ENCODE data around the gene KDM5A.

Gene KDM5A

GRCh38 chr12:272942-273341, 116.2 kb downstream of the KDM5A start:
- DNase-seq (ENCODE audit: low read depth) = no peak

DNA sequence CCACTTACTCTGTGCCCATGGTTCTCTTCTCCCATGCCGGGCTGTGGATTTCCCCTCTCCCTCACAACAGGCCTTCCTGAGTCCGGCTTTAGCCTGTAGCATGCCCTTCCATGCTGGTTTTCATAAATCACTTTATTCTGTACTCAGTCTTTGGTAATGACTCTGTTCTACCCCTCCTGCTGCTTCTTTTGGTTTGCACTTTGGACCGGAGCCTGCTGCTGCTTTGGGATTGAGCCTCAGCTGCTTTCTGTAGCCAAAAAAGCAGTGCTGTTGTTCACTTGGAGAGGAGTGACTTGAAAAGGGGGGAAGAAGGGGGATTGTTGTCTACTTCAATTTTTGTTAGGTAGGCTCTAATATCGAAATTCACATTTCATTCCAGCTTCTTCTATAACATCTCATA, 118.0 kb downstream of the KDM5A start:
- no peak for DNase-seq (ENCODE audit: low read depth)

- no peak for DNase-seq (ENCODE audit: low read depth)
Measured at GRCh38 chr12:269191-269590, 119.9 kb downstream of the KDM5A start.

DNA sequence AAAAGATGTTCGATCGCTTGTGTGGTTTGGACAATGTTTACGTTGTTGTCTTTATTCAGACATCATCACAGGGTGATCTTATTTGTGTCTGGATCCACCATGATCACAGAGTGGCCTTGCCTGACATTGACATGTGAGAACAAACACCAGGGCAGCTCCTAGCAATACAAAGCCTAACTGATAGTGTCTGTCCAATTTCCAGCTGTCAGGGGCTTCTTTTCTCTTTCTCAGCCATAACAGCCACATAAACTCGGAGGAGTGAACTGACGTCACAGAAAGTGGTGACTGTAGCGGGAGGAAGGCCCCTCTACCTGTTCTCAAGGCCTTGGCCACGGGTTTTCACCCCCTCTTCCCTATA, 120.7 kb downstream of the KDM5A start:
- no peak for DNase-seq (ENCODE audit: low read depth)

DNA sequence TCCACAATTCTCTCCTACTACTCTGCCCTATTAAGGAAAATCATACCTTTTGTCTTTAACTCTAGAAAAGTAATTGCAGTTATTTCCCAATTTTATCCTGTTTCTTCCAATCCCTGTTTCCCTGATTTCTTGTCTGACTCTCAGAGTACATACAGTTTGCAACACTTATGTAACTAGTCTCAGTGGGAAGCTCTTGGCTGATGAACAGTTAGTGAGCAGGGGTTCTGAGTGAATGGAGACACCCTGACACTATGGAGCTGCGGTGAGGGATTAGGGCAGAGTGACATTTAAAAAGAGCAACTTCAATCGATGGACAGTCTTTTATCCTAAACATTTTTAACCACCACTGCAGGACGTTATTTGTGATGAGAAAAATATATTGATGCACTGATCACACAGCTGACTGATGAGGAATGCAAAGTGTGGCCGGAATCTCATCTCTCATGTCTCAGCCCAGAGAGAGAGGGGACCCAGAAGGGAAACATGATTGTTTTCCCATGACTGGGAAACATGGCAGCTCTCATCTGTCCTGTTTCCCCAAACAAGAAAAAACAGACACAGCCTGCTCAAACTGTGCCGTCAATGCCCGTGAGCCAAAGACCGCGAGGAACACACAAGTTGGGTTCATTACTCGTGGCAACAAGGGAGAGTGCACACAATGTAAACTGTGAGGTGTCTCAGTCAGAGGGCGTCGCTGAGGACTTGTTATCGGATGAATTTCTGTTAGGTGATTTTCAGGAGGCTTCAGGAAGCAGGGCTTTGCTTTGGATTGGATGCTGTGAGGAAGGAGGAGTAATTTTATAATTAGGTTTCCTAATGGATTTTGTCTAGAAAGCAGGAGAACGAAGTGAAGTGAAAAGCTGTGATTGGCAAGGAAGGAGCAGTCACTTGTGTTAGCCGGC, 121.3 kb downstream of the KDM5A start:
- no peak for DNase-seq (ENCODE audit: low read depth)

GRCh38 chr12:265096-265495, 124.0 kb downstream of the KDM5A start:
- DNase-seq (ENCODE audit: low read depth) = no peak

DNA sequence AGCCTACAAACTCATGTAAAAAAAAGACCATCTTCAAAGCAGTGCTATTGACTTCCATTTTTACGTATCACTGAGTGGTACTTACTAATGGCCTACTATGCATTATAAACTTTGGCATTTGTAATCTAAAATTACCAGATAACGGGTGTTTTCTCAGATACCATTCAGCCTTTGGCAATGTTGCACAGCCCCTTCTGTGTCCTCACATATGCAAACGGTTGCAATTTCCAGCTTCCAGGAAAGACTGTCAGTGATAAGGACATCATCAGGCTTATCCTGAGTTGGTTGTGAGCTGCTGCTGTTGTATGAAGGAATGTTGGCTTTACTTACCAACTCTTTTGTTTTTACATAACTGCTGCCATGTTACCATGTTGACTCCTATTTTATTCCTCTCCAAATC, 124.9 kb downstream of the KDM5A start:
- no peak for DNase-seq (ENCODE audit: low read depth)

DNA sequence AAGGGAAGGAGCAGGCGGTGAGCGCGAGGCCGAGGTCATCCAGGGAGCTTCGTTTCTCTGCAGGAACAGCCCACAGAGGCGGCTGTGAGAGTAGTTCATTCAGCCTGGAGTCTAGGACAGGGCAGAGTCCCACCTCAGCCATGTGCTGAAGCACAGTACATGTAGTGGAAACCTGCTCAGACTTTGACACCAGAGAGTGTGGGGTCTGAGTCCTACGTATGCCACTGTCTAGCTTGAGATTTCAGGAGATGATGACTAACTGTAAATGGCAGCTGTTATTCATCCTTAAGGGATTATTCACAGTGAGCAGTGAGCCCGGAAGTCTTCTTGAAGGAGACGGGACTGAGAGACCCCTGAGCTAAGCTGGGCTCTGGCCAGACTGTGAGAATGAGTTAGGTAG, 125.5 kb downstream of the KDM5A start:
- no peak for DNase-seq (ENCODE audit: low read depth)

DNA sequence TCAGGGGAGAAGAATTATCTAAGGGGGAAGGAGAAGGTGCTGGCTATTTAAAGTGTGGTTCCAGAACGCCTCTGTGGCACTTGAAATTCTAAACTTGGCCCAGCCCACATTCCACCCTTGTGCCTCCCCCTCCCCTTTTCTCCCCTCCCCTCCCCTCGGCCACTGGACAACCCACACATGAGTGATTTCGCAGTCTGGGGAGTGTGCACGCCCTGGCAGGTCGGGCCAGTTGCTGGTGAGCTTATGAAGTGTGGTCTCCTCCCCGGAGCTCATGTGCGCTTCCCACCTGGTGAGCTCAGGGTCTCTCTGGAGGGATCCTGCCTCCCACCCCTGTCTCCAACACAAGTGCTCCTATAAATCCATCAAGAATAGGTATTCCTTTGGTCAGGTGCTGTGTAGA, 126.3 kb downstream of the KDM5A start, which contains the start of gene SLC6A13:
Gene SLC6A13 (minus strand): TSS at position 20 of the 400 bp plus-strand sequence. CDS start 2,784 bp downstream, outside the sequence.
- no peak for DNase-seq (ENCODE audit: low read depth)

DNA sequence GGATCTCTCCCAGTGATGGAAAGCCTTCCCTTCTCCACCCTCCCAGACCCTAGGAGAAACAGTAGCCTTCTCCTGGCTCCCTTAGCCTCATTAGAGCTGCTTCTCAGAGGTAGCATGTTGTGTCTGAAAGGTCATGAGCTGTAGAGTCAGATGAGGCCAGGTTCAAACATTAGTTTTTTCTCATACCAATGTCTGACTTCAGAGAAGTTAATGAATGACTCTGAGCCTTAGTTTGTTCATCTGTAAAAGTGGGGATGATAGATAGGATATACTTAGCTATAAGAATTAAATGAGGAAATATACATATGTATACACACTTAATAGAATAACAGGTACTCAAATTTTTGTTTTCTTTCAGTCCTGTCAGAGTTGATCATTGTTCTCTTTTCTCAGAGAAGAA, 127.0 kb downstream of the KDM5A start:
- no peak for DNase-seq (ENCODE audit: low read depth)

GRCh38 chr12:257521-258321, 131.4 kb downstream of the KDM5A start:
- no peak for DNase-seq (ENCODE audit: low read depth)

- no peak for DNase-seq (ENCODE audit: low read depth)
Measured at GRCh38 chr12:256958-257357, 132.2 kb downstream of the KDM5A start.

DNA sequence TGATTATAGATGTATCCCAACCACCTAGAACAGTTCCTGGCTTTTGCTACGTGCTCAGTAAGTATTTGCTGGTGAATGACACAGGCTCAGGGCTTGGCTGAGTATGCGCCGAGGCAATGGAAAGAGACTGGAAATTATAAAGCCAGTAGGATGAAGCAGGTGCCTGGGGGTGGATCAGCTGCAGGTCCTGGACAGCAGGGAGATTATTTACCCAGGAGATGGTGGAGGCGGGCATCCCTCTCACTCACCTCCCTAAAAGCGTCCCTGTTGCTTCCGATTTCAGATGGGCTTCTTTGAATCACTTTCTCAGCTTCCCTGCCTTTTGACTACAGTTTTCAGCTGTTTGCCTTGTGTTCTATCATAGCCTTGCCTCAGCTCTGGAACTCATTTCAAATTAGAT, 132.9 kb downstream of the KDM5A start:
- no peak for DNase-seq (ENCODE audit: low read depth)

- no peak for DNase-seq (ENCODE audit: low read depth)
Measured at GRCh38 chr12:254912-255311, 134.2 kb downstream of the KDM5A start.

DNA sequence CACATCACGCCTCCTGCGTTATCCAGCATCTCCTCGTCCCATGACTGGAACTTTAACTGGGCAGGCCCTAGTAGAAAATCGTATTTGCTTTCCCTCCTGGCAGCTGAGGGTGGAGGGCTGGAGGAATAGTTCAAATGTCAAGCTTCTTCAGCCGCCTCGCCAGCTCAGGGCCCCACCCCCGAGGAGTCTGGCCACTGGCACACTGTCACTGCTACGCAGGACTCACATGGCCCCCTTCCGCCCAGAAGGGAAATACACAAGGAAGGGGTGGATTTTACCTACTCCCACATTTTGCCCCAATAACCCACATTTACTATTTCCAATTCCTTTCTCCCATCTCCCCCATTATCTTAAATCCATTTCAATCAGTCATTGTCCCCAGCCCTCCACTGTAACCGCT, 135.1 kb downstream of the KDM5A start:
- DNase-seq (ENCODE audit: low read depth) = no peak

GRCh38 chr12:253116-253831, 135.8 kb downstream of the KDM5A start:
- no peak for DNase-seq (ENCODE audit: low read depth)

DNA sequence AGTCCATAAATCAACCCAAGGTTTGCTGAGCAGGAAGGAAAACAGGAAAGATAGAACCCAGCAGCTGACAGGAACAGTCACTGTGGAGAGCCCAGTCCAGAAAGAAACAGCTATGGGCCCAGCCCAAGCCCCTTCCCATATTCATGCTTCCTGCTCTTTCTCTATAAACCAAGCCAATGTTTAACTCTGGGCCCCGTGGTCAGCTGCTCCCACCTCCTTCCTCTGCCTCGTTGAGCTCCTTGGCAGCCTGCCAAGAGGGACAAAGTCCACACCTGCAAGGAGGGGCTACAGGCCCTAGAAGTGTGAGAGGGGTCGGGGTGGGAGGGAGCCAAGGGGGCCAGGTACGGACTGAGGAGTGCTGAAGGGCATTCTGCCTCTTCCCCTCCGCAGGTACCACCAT, 136.5 kb downstream of the KDM5A start:
- no peak for DNase-seq (ENCODE audit: low read depth)

GRCh38 chr12:247271-247670, 141.8 kb downstream of the KDM5A start:
- no peak for DNase-seq (ENCODE audit: low read depth)

DNA sequence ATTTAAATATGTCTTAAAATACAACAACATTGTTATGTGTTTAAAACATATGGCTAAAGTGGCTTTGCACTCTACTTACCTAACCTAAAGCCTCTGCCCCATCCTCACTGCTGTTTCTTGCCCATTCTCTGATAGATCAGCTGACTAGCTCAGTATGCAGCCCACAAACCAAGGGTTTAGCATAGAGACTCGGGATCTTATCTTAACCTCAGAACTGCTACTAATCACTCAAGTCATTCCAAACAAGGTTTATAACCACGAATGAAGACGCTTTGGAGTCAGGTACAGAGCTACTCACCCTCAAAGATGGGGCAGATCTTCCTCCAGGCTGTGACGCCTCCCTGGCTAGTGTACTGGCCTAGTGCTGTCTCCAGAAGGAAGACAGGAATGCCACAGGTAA, 145.7 kb downstream of the KDM5A start:
- no peak for DNase-seq (ENCODE audit: low read depth)

DNA sequence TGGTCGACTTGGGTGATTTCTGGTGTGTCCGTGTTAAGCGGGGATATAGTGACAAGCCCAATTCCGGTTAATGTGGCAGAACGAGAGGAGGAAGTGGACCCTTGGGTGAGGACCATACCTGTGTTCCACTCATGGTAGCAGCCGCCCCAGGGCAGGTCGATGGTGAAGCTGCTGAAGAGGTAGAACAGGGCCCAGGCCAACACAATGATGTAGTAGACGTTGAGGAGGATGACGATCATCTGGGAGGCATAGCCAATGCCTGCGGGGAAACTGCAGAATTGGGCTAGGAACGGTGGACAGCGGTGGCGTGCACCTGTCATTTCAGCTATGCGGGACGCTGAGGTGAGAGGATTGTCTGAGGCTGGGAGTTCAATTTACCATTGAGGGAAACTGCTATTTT, 146.6 kb downstream of the KDM5A start:
- DNase-seq (ENCODE audit: low read depth) = no peak

- DNase-seq (ENCODE audit: low read depth) = no peak
Measured at GRCh38 chr12:241266-241665, 147.9 kb downstream of the KDM5A start.

GRCh38 chr12:240566-240965, 148.6 kb downstream of the KDM5A start:
- no peak for DNase-seq (ENCODE audit: low read depth)
